GM23338 (cell line): ENCODE data around the gene DHFR2. TPM values are rescaled to one million over a fixed set of nuclear protein-coding genes. Genes with fewer than 3 reads are reported as not detected.

Experiments used
- ATAC-seq: fragments of 200-7000 bp; cut with Tn5 transposase; 3 replicates; pipeline ENCODE4 v1.9.1; 2020
- DNase-seq: peaks from one replicate; pipeline ENCODE4 v3.0.0-alpha.2; 2015; ENCODE audit warnings: low spot score
- H2AFZ ChIP-seq: fragments of 200-600 bp; sonication (generic); 2 replicates; pipeline ENCODE4 v1.8.0; 2016; ENCODE audit warnings: antibody characterized with exemption, mild to moderate bottlenecking, moderate library complexity
- H3F3A ChIP-seq: fragments of 200-600 bp; sonication (generic); replicated peaks from 2 replicates; pipeline ENCODE4 v1.8.0; 2017; ENCODE audit warnings: antibody characterized with exemption, mixed run types, low read depth
- H3K27ac ChIP-seq: fragments of 200-600 bp; sonication (generic); 2 replicates; pipeline ENCODE4 v1.6.1; 2016; ENCODE audit warnings: low read depth
- H3K27me3 ChIP-seq: fragments of 200-600 bp; sonication (generic); 2 replicates; pipeline ENCODE4 v1.8.0; 2016; ENCODE audit warnings: mild to moderate bottlenecking, mixed run types, moderate library complexity; ENCODE audit not compliant: insufficient read depth
- H3K36me3 ChIP-seq: fragments of 200-600 bp; sonication (generic); 2 replicates; pipeline ENCODE4 v1.8.0; 2016; ENCODE audit warnings: mild to moderate bottlenecking; ENCODE audit not compliant: insufficient read depth
- H3K4me1 ChIP-seq: fragments of 200-600 bp; sonication (generic); 2 replicates; pipeline ENCODE4 v1.8.0; 2016; ENCODE audit warnings: mild to moderate bottlenecking, moderate library complexity; ENCODE audit not compliant: insufficient read depth
- H3K4me2 ChIP-seq: fragments of 200-600 bp; sonication (generic); 2 replicates; pipeline ENCODE4 v1.7.1; 2017; ENCODE audit warnings: mixed run types
- H3K4me3 ChIP-seq: fragments of 200-600 bp; sonication (generic); 2 replicates; pipeline ENCODE4 v1.6.1; 2016; ENCODE audit warnings: mixed run types
- H3K79me2 ChIP-seq: fragments of 200-600 bp; sonication (generic); replicated peaks from 2 replicates; pipeline ENCODE4 v1.8.0; 2017; ENCODE audit warnings: mild to moderate bottlenecking; ENCODE audit not compliant: insufficient read depth
- H3K9me2 ChIP-seq: fragments of 200-600 bp; sonication (generic); 2 replicates; pipeline ENCODE4 v1.8.0; 2017; ENCODE audit not compliant: insufficient read depth
- H4K20me1 ChIP-seq: fragments of 200-600 bp; sonication (generic); replicated peaks from 2 replicates; pipeline ENCODE4 v1.8.0; 2017; ENCODE audit warnings: mild to moderate bottlenecking; ENCODE audit not compliant: insufficient read depth
- H3K27ac Mint-ChIP-seq: 2 replicates; pipeline ENCODE4 v1.8.0; 2020; ENCODE audit warnings: inconsistent platforms, mild to moderate bottlenecking, moderate library complexity, mixed read lengths
- H3K27me3 Mint-ChIP-seq: 3 replicates; pipeline ENCODE4 v1.8.0; 2022; ENCODE audit warnings: low read depth, mild to moderate bottlenecking, moderate library complexity, mixed read lengths, inconsistent platforms; ENCODE audit not compliant: insufficient read depth, poor library complexity
- H3K36me3 Mint-ChIP-seq: 3 replicates; pipeline ENCODE4 v1.8.0; 2021; ENCODE audit warnings: low read depth, mild to moderate bottlenecking, inconsistent platforms, moderate library complexity, mixed read lengths
- H3K4me1 Mint-ChIP-seq: 3 replicates; pipeline ENCODE4 v1.8.0; 2020; ENCODE audit warnings: mild to moderate bottlenecking, inconsistent platforms, mixed read lengths
- H3K4me3 Mint-ChIP-seq: 3 replicates; pipeline ENCODE4 v1.8.0; 2021; ENCODE audit warnings: moderate library complexity, mild to moderate bottlenecking, inconsistent platforms, mixed read lengths
- H3K9me3 Mint-ChIP-seq: 3 replicates; pipeline ENCODE4 v1.8.0; 2020; ENCODE audit warnings: moderate library complexity, mild to moderate bottlenecking, inconsistent platforms, mixed read lengths
- CREB1 ChIP-seq: fragments of 250-450 bp; sonication (Bioruptor Pico); IDR thresholded peaks from 2 replicates; pipeline ENCODE4 v1.5.0; 2020; ENCODE audit warnings: low read depth, mild to moderate bottlenecking, moderate library complexity
- CTCF ChIP-seq, 2 experiments: fragments of 200-600 bp in 1 of 2; sonication (generic) in 1 of 2; conservative IDR thresholded peaks; 2 replicates each; pipeline versions ENCODE4 v1.5.1 to v1.6.1; 2016 to 2017; ENCODE audit warnings: antibody characterized with exemption in 2 of 2, low read depth in 2 of 2, mild to moderate bottlenecking in 2 of 2, moderate library complexity in 1 of 2
- ETS1 ChIP-seq: IDR thresholded peaks from 2 replicates; pipeline ENCODE4 v1.6.1; 2016; ENCODE audit warnings: antibody characterized with exemption
- EZH2 ChIP-seq: fragments of 200-600 bp; sonication (generic); IDR thresholded peaks from one replicate; pipeline ENCODE4 v1.8.0; 2017; ENCODE audit warnings: antibody characterized with exemption, mild to moderate bottlenecking, low read depth; ENCODE audit not compliant: unreplicated experiment
- EZH2phosphoT487 ChIP-seq: fragments of 200-600 bp; sonication (generic); IDR thresholded peaks from one replicate; pipeline ENCODE4 v1.8.1; 2018; ENCODE audit warnings: antibody characterized with exemption; ENCODE audit not compliant: unreplicated experiment
- JUNB ChIP-seq: IDR thresholded peaks from one replicate; pipeline ENCODE4 v1.6.1; 2016; ENCODE audit warnings: antibody characterized with exemption; ENCODE audit not compliant: unreplicated experiment
- NANOG ChIP-seq: IDR thresholded peaks from 2 replicates; pipeline ENCODE4 v1.6.1; 2016; ENCODE audit warnings: antibody characterized with exemption, borderline replicate concordance
- POLR2AphosphoS5 ChIP-seq: IDR thresholded peaks from 2 replicates; pipeline ENCODE4 v1.6.1; 2016; ENCODE audit warnings: antibody characterized with exemption, low read depth
- REST ChIP-seq: IDR thresholded peaks from one replicate; pipeline ENCODE4 v1.6.1; 2018; ENCODE audit warnings: antibody characterized with exemption; ENCODE audit not compliant: unreplicated experiment
- STAT1 ChIP-seq: IDR thresholded peaks from one replicate; pipeline ENCODE4 v1.6.1; 2016; ENCODE audit warnings: antibody characterized with exemption; ENCODE audit not compliant: unreplicated experiment
- ZNF114 ChIP-seq: fragments of 250-450 bp; sonication (Bioruptor Pico); IDR thresholded peaks from 2 replicates; pipeline ENCODE4 v1.5.0; 2020; ENCODE audit warnings: mild to moderate bottlenecking, moderate library complexity
- ZNF331 ChIP-seq: fragments of 250-450 bp; sonication (Bioruptor Pico); IDR thresholded peaks from 2 replicates; pipeline ENCODE4 v1.5.0; 2020; ENCODE audit warnings: low read depth, mild to moderate bottlenecking, moderate library complexity
- ZNF462 ChIP-seq: fragments of 250-450 bp; sonication (Bioruptor Pico); IDR thresholded peaks from 2 replicates; pipeline ENCODE4 v1.5.0; 2020; ENCODE audit warnings: mild to moderate bottlenecking, moderate library complexity
- polyA plus RNA-seq: library from polyadenylated mRNA; unstranded; fragments of >200 nt; fragmentation: Nextera tagmentation; extraction: Ambion mirVana; gene quantifications from 2 replicates; pipeline ENCODE4 v1.2.1, GENCODE V29; 2016
- total RNA-seq: library from RNA; depleted of rRNA; stranded (reverse); fragments of >200 nt; shearing (Covaris generic); gene quantifications from 2 replicates; pipeline ENCODE4 v1.2.3, GENCODE V29; 2014

Gene DHFR2
- total and polyA plus RNA-seq, 2 experiments from 2014 or later = 1.1 to 1.6 TPM

GRCh38 chr3:94064243-94064860 lies 1.6 kb upstream of the DHFR2 start:
- no peak for TF ChIP-seq ZNF462
- no peak for TF ChIP-seq JUNB
- no peak for TF ChIP-seq REST
- TF ChIP-seq POLR2AphosphoS5 = no peak
- no peak for TF ChIP-seq STAT1
- TF ChIP-seq CREB1 (CRISPR knock-in tag) = no peak
- no peak for TF ChIP-seq ETS1
- TF ChIP-seq CTCF (conservative IDR thresholded peaks at IDR 0.05; ENCODE audit: low read depth in 2 of 2) = no peak
- TF ChIP-seq ZNF331 (CRISPR knock-in tag) = no peak
- no peak for TF ChIP-seq EZH2
- TF ChIP-seq EZH2phosphoT487 = no peak
- no peak for TF ChIP-seq ZNF114 (CRISPR knock-in tag)
- TF ChIP-seq NANOG = no peak

More at GRCh38 chr3:94064243-94064860, 1.6 kb upstream of the DHFR2 start:
- Mint-ChIP-seq H3K4me3 (peak overlapping the region; percentile 98), H3K4me1 (peaks cover 2% of the 10 kb centered on the region; the same call in 1 of the 3 replicates), H3K9me3 (no peaks in the 10 kb centered on the region; the same call in 2 of the 3 replicates), H3K27me3 (peaks cover 6% of the 10 kb centered on the region), H3K36me3 (peaks cover 8% of the 10 kb centered on the region), H3K27ac (no peak overlapping the region)
- Histone ChIP-seq H3K4me1 (no peaks in the 10 kb centered on the region), H3K4me3 (no peak overlapping the region), H3K9me2 (no peaks in the 10 kb centered on the region), H3K36me3 (no peaks in the 10 kb centered on the region), H3K79me2 (peaks cover 10% of the 10 kb centered on the region; the same call in 1 of the 2 replicates), H3K4me2 (peak overlapping the region; percentile 84; the same call in 1 of the 2 replicates), H3K27me3 (no peaks in the 10 kb centered on the region), H2AFZ (no peak overlapping the region), H4K20me1 (no peaks in the 10 kb centered on the region), H3K27ac (no peak overlapping the region), H3F3A (no peaks in the 10 kb centered on the region)
- ATAC-seq (no peak), DNase-seq (no peak)
